Parathyroid adenoma (tissue), 2 donors: Measurements from ENCODE around the gene SMARCAD1.

Experiments
- H2AFZ ChIP-seq: fragments of 300-600 bp; sonication (generic); one replicate; pipeline ENCODE4 v1.7.0; 2017; ENCODE audit warnings: antibody characterized with exemption, mild to moderate bottlenecking
- H3K27ac ChIP-seq: fragments of 300-600 bp; sonication (generic); one replicate; pipeline ENCODE4 v1.7.0; 2017
- H3K27me3 ChIP-seq: fragments of 300-600 bp; sonication (generic); one replicate; pipeline ENCODE4 v1.7.0; 2017; ENCODE audit warnings: low read length; ENCODE audit not compliant: control insufficient read depth, insufficient read depth
- H3K36me3 ChIP-seq: fragments of 300-600 bp; sonication (generic); one replicate; pipeline ENCODE4 v1.7.0; 2017; ENCODE audit warnings: low read length; ENCODE audit not compliant: control insufficient read depth, insufficient read depth
- H3K4me1 ChIP-seq: fragments of 300-600 bp; sonication (generic); one replicate; pipeline ENCODE4 v1.7.0; 2017; ENCODE audit warnings: control low read depth
- H3K4me2 ChIP-seq: fragments of 300-600 bp; sonication (generic); one replicate; pipeline ENCODE4 v1.7.0; 2017; ENCODE audit warnings: low read length
- H3K4me3 ChIP-seq: fragments of 300-600 bp; sonication (generic); one replicate; pipeline ENCODE4 v1.7.0; 2017; ENCODE audit warnings: low read depth, low read length
- H3K79me2 ChIP-seq: fragments of 300-600 bp; sonication (generic); one replicate; pipeline ENCODE4 v1.7.0; 2017; ENCODE audit warnings: control low read depth
- H3K9ac ChIP-seq: fragments of 300-600 bp; sonication (generic); one replicate; pipeline ENCODE4 v1.7.0; 2017; ENCODE audit warnings: mild to moderate bottlenecking
- H3K9me3 ChIP-seq: fragments of 300-600 bp; sonication (generic); one replicate; pipeline ENCODE4 v1.7.0; 2017; ENCODE audit warnings: low read length; ENCODE audit not compliant: control insufficient read depth
- TF ChIP-seq, protein P1 (sequence below): fragments of 300-600 bp; sonication (generic); IDR thresholded peaks from one replicate; pipeline ENCODE4 v1.7.0; 2017; ENCODE audit warnings: antibody characterized with exemption, mild to moderate bottlenecking
- donor health status: primary hyperparathyroidism.

SMARCAD1 gene

GRCh38 chr4:94262163-94263016 lies 54.7 kb downstream of the SMARCAD1 start:
- TF ChIP-seq, protein P1, sequence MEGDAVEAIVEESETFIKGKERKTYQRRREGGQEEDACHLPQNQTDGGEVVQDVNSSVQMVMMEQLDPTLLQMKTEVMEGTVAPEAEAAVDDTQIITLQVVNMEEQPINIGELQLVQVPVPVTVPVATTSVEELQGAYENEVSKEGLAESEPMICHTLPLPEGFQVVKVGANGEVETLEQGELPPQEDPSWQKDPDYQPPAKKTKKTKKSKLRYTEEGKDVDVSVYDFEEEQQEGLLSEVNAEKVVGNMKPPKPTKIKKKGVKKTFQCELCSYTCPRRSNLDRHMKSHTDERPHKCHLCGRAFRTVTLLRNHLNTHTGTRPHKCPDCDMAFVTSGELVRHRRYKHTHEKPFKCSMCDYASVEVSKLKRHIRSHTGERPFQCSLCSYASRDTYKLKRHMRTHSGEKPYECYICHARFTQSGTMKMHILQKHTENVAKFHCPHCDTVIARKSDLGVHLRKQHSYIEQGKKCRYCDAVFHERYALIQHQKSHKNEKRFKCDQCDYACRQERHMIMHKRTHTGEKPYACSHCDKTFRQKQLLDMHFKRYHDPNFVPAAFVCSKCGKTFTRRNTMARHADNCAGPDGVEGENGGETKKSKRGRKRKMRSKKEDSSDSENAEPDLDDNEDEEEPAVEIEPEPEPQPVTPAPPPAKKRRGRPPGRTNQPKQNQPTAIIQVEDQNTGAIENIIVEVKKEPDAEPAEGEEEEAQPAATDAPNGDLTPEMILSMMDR: no peak
- no peaks in the 10 kb centered on the region for H3K27me3 ChIP-seq
- H3K36me3 ChIP-seq: no peaks in the 10 kb centered on the region
- H2AFZ ChIP-seq: no peak overlapping the region
- no peak overlapping the region for H3K4me3 ChIP-seq
- no peaks in the 10 kb centered on the region for H3K9me3 ChIP-seq
- H3K27ac ChIP-seq: no peak overlapping the region
- H3K79me2 ChIP-seq: no peaks in the 10 kb centered on the region
- H3K9ac ChIP-seq: no peak overlapping the region
- H3K4me1 ChIP-seq: no peaks in the 10 kb centered on the region
- H3K4me2 ChIP-seq: no peak overlapping the region

GRCh38 chr4:94267037-94267436 lies 59.4 kb downstream of the SMARCAD1 start:
- no peak overlapping the region for H3K27ac ChIP-seq
- no peak overlapping the region for H2AFZ ChIP-seq
- no peaks in the 10 kb centered on the region for H3K27me3 ChIP-seq
- H3K36me3 ChIP-seq: no peaks in the 10 kb centered on the region
- H3K9me3 ChIP-seq: no peaks in the 10 kb centered on the region
- no peak overlapping the region for H3K4me3 ChIP-seq
- H3K79me2 ChIP-seq: no peaks in the 10 kb centered on the region
- no peak overlapping the region for H3K9ac ChIP-seq
- TF ChIP-seq, protein P1: no peak
- H3K4me1 ChIP-seq: no peaks in the 10 kb centered on the region
- no peak overlapping the region for H3K4me2 ChIP-seq

- H3K4me3 ChIP-seq: no peak overlapping the region
- no peak overlapping the region for H3K4me2 ChIP-seq
- no peaks in the 10 kb centered on the region for H3K27me3 ChIP-seq
- no peaks in the 10 kb centered on the region for H3K36me3 ChIP-seq
- TF ChIP-seq, protein P1: no peak
- no peak overlapping the region for H3K27ac ChIP-seq
- H3K9ac ChIP-seq: no peak overlapping the region
- no peaks in the 10 kb centered on the region for H3K9me3 ChIP-seq
- H3K4me1 ChIP-seq: no peaks in the 10 kb centered on the region
- H3K79me2 ChIP-seq: no peaks in the 10 kb centered on the region
- no peak overlapping the region for H2AFZ ChIP-seq
These were observed 63.6 kb downstream of the SMARCAD1 start for GRCh38 chr4:94271248-94271647.

DNA sequence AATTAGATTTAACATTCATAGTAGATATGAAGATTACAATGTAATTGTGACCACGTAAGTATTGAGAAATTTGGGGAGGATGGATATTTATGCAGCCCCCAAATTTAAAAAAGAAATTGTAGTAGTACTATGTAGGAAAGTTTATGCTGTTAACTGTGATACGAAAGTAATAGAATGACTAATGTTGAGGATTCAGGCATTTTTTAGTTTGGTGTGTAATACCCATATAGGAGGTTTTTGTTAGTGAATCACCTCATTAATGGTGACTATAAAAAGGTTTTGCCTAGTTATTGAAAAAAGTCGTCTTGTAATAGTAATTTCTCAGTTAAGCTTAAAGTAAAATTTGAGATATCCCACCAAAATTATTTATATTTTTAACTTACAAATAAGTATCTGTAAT lies 67.2 kb downstream of the SMARCAD1 start:
- Histone ChIP-seq H3K9me3 (no peaks in the 10 kb centered on the region), H2AFZ (no peak overlapping the region), H3K27ac (no peak overlapping the region), H3K27me3 (no peaks in the 10 kb centered on the region), H3K4me3 (no peak overlapping the region), H3K79me2 (no peaks in the 10 kb centered on the region), H3K4me1 (no peaks in the 10 kb centered on the region), H3K9ac (no peak overlapping the region), H3K36me3 (no peaks in the 10 kb centered on the region), H3K4me2 (no peak overlapping the region)
- TF ChIP-seq, protein P1: no peak

- no peak overlapping the region for H3K27ac ChIP-seq
- H2AFZ ChIP-seq: no peak overlapping the region
- TF ChIP-seq, protein P1: no peak
- H3K36me3 ChIP-seq: no peaks in the 10 kb centered on the region
- H3K4me3 ChIP-seq: no peak overlapping the region
- no peaks in the 10 kb centered on the region for H3K27me3 ChIP-seq
- H3K4me1 ChIP-seq: no peaks in the 10 kb centered on the region
- no peaks in the 10 kb centered on the region for H3K79me2 ChIP-seq
- no peak overlapping the region for H3K9ac ChIP-seq
- H3K4me2 ChIP-seq: no peak overlapping the region
- no peaks in the 10 kb centered on the region for H3K9me3 ChIP-seq
These were observed 68.5 kb downstream of the SMARCAD1 start for GRCh38 chr4:94276204-94276603.
